Measurements from ENCODE around the gene NHSL1.

NHSL1 gene

DNA sequence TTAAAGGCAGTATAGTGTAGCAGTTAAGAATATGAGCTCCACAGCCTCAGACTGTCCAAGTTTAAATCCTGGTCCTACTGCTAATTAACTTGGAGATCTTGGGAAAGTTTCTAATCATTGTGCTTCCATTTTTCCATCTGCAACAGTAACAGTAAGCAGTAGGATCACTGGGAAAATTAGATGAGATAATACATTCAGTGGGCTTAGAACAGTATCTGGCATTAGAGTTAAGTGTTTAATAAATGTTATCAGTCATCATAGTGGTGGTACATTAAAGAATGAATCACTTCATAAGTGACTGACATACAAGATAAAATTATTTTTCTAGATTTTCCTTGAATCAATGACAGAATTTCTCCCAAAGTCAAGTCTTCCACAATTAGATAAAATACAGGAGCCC lies 5.0 kb downstream of the NHSL1 start:
- DNase-seq: no peak

- no peak for DNase-seq
These were observed 5.9 kb downstream of the NHSL1 start for GRCh38 chr6:138493413-138493812.

DNA sequence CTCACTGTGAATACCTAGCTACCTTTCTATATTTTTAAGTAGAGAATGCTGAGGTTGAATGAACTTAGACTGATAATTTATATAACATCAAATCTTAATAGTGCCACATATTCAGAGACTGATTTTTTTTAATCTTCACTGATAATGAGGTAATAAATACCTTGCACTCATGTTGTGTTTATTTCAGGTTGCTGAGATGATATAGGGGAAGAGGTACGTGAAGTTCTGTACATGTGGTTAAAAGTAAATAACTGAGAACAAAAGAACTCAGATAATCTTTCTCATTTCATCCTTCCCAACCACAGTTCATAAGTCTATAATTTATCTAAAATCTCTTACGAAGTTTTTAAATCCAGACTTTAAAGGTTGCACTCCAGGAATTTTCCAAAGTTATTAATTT lies 6.4 kb downstream of the NHSL1 start:
- DNase-seq: no peak

GRCh38 chr6:138492113-138492512 lies 7.2 kb downstream of the NHSL1 start:
- no peak for DNase-seq

GRCh38 chr6:138491017-138491416 lies 8.3 kb downstream of the NHSL1 start:
- DNase-seq: no peak

GRCh38 chr6:138489846-138490245 lies 9.4 kb downstream of the NHSL1 start:
- DNase-seq: no peak

- DNase-seq: no peak
These were observed 12.1 kb downstream of the NHSL1 start for GRCh38 chr6:138487102-138487604.

DNA sequence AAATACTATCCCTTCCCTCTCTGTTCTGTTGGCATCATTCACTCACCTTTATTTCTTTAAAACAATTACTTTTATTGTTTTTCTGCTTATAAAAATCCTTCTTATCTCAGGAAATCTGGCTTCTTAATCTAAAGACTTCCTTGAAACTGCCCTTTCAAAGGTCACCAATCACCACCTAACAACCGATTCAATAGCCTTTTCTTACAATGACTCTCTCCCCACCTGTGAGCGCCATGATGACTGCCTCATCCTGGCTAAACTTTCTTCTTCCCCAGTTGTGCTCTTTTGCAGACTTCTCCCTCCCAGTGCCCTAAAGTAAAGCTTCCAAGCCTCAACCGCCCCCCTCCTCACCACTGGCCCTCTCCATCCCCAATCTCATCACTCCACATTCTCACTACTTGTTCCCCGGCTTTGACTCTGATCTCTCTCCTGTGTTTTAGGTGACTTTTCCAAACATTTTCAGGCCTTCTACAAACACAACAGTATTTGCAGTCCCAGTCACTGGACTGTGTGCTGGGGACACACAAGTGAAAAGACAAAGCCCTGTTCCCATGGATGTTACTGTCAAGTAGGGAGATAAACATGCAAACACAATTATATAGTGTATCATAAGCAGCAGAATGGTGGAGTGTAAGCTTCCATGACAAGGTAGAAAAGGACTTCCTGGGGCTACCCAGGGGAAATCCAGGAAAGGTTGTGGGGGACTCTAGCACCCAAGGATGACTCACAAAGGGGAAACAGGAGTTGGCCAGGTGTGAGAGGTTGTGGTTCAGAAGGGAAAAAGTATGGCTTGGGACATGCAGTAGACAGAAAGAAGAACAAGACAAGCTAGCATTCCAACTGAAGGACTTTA lies 12.8 kb downstream of the NHSL1 start:
- no peak for DNase-seq

GRCh38 chr6:138485586-138486248 lies 13.6 kb downstream of the NHSL1 start:
- DNase-seq: no peak

DNA sequence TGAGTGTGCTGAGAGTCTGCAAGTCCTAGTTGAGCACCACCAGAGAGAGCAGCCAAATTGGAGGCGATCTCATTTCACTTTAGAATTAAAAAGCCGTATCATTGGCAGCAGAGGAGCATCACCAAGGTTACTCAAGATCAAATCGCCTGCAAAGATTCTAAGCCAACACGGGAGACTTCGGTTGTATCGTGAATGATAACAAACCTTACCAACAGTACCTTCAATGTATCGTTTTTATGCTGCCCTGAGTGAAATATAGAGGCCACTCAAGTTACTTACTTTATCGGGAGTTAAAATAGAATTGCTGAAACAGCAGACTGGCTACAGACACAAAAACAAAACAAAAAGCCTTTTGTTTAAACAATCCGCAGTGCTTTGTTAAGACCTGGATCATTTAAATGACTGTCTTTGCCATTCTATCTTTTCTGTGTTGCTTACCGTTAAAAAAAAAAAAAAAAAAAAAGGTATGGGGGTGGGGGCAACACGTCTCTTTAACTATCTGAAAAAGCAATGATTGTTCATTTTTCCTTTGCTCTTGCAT lies 14.2 kb downstream of the NHSL1 start:
- no peak for DNase-seq

DNA sequence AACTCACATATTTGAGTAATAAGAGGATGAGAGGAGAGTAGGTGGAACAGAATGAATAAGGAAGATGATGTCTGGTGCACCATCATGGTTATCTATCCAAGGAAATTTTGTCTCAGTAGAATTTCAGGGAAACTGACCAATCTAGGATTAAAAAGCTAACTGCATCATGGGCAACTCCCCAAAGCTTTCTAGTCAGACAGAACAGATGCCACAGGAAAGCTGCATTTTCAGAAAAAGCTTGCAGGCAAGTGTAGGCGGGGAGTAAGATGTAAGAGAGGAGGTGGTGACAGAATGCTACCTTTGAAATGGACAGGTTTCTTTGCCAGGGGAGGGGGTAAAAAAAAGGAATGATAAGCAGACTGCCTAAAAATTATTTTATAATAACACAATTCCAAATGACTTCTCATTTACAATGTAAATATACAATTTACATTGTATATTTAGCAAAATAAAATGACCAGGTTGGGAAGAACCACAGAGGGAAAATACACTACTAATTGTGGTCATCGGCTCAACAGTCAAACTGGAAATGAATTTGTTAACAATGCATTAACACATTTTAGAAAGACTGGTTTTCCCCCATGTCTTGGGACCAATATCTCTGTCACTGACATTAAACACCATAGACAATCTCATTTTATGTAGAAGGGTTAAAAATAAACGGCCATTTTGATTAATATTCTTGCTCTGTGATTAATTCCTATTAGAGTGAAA lies 15.1 kb downstream of the NHSL1 start:
- DNase-seq: no peak

DNA sequence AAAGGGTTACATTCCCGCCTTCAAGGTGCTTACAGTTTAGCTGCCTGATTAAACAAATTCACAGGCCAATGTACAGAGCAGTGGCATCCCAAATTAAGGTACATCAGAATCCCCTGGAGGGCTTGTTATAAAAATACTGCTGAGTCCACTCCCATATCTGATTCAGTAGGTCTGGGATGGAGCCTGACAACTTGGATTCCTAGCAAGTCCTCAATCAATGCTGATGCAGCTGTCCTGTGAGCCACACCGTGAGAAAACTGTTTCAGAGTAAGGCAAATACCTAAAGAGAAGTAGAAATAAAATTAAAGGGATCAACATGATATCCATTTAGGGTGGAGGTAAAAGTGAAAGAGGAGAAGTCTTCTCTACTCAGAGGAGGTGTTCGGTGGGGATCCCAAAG lies 16.5 kb downstream of the NHSL1 start:
- DNase-seq: no peak

- DNase-seq: no peak
These were observed 18.9 kb downstream of the NHSL1 start for GRCh38 chr6:138480279-138480949.

DNA sequence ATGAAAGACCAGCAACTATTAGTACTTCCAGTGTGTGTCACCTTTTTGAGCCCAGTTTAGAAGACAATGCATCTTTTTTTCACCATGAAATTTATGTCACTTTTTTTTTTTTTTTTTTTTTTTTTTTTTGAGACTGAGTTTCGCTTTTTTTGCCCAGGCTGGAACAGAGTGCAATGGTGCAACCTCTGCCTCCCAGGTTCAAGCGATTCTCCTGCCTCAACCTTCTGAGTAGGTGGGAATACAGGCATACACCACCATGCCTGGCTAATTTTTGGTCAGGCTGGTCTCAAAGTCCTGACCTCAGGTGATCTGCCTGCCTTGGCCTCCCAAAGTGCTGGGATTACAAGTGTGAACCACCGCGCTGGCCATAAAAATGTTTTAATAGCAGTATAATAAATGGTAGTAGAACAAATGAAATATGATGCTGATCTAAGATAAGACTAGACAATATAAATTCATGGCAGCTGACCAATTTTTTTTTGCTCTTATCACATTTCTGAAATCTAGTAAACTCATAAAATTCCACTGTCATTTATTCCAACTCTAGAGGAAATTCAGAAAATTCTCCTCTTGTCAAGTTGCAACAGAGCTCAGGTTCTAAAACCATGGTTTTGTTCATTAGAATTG lies 21.3 kb downstream of the NHSL1 start:
- DNase-seq: no peak

DNA sequence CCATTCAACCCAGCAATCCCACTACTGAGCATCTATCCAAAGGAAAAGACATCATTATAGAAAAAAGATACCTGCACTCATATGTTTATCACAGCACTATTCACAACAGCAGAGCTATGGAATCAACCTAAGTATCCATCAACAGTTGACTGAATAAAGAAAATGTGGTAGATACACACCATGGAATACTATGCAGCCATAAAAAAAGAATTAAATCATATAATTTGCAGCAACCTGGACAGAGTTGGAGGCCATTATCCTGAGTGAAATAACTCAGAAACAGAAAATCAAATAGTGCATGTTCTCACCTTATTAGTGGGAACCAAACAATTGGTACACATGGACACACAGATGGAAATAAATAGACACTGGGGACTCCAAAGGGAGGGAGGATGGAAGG lies 23.2 kb downstream of the NHSL1 start:
- no peak for DNase-seq

GRCh38 chr6:138473144-138473543 lies 26.1 kb downstream of the NHSL1 start:
- no peak for DNase-seq

DNA sequence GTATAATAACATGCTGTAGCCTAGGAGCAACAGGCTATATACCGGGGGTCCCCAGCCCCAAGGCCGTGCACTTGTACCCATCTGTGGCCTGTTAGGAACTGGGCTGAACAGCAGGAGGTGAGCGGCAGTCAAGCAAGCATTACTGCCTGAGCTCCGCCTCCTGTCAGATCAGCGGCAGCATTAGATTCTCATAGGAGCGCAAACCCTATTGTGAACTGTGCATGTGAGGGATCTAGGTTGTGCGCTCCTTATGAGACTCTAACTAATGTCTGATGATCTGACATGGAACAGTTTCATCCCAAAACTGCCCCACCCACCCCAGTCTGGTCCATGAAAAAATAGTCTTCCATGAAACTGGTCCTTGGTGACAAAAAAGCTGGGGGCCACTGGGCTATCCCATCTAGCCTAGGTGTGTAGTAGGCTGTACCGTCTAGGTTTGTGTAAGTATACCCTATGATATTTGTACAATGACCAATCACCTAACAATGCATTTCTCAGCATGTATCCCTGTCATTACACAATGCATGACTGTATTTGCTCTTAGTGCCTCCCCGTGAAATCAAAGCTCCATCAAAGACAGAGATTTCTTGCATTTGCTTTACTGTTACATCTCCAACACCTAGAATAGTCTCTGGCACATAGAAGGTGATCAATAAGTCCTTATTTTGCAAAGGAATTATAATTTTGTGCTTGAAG lies 30.8 kb downstream of the NHSL1 start:
- DNase-seq: no peak

GRCh38 chr6:138467901-138468300 lies 31.4 kb downstream of the NHSL1 start:
- no peak for DNase-seq

- DNase-seq: no peak
These were observed 34.2 kb downstream of the NHSL1 start for GRCh38 chr6:138465007-138465645.

- DNase-seq: no peak
These were observed 35.2 kb downstream of the NHSL1 start for GRCh38 chr6:138464085-138464484.

DNA sequence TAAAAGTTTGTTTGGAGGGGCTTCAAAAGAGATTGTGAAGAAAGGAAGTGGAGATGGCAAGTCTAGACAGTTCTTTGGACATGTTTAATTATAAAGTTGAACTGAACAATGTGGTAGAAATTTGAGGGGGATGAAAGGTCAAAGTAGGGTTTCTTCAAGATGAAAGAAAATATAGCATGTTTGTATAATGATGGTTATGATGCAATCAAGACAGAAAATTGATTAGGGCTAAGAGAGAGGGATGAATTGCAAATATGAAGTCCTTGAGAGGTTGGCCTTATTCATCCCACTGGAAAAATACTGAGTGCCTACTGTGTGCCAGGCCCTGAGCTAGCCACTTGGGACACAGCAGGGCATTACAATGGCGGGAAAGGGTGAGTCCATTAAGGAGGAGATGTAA lies 37.6 kb downstream of the NHSL1 start:
- DNase-seq: no peak
